Right lobe of liver (tissue), 4 donors: ENCODE data around the gene ALLC.

ENCODE experiments used
- CTCF ChIP-seq, 4 donors: fragments of 200-600 bp in 3 of 4; fragments of 450-650 bp in 1 of 4; IDR thresholded peaks; one replicate each; pipeline versions ENCODE4 v1.5.1 to v1.8.0; 2016 to 2022; ENCODE audit warnings: antibody characterized with exemption in 4 of 4, mild to moderate bottlenecking in 2 of 4
- POLR2A ChIP-seq: fragments of 450-650 bp; IDR thresholded peaks from one replicate; pipeline ENCODE4 v1.6.1; 2017; ENCODE audit warnings: antibody characterized with exemption, mild to moderate bottlenecking
- donor health status: DM: no; HTN: no; CAD: no.
- donor health status: DM: no; HTN: no; CAD: no.
- donor health status: DM: no; HTN: yes; CAD: no.

GRCh38 chr2:3637692-3638455 lies 20.1 kb upstream of the ALLC start:
- TF ChIP-seq CTCF (IDR thresholded peaks at IDR 0.05) = no peak
- no peak for TF ChIP-seq POLR2A
